Motor neuron (in vitro differentiated cells): ENCODE measurements around the gene MSL3B.

ENCODE experiments used
- ATAC-seq, 8 experiments: fragments of 200-7000 bp; cut with Tn5 transposase; replicated peaks in 6 of 8; 2 replicates each; pipeline ENCODE4 v1.8.0; 2021; ENCODE audit warnings: mild to moderate bottlenecking in 8 of 8, moderate library complexity in 8 of 8
- H3K27ac ChIP-seq, 2 donors: fragments of 250-450 bp; sonication (Bioruptor Pico); 2 replicates each; pipeline ENCODE4 v1.9.0; 2021; ENCODE audit warnings: antibody characterized with exemption in 2 of 2, mild to moderate bottlenecking in 2 of 2, moderate library complexity in 1 of 2
- H3K4me1 ChIP-seq, 2 donors: fragments of 250-450 bp; sonication (Bioruptor Pico); replicated peaks in 1 of 2; 2 replicates each; pipeline ENCODE4 v1.6.1; 2021; ENCODE audit warnings: antibody characterized with exemption in 2 of 2, mild to moderate bottlenecking in 2 of 2, moderate library complexity in 1 of 2
- H3K4me3 ChIP-seq, 5 donors: fragments of 250-450 bp; sonication (Bioruptor Pico); 2 replicates each; pipeline ENCODE4 v1.9.0; 2021; ENCODE audit warnings: antibody characterized with exemption in 5 of 5, mild to moderate bottlenecking in 5 of 5, moderate library complexity in 4 of 5
- WGBS, 10 experiments: fragments of 450-650 bp; shearing (Covaris generic); methylation state at CpG; one replicate each; pipeline ENCODE4 v1.0.0; 2022; 5-methylcytosine and 5-hydroxymethylcytosine counted together
- in situ Hi-C, 9 experiments: fragments of 400-800 bp; cut with MboI; loops; one replicate each; pipeline ENCODE4 v1.15.0; 2021; ENCODE audit warnings: low sequenced_read_pairs in 9 of 9, low pct_unique_long_range_greater_than_20kb in 2 of 9; ENCODE audit not compliant: unreplicated experiment in 9 of 9

MSL3B gene

DNA sequence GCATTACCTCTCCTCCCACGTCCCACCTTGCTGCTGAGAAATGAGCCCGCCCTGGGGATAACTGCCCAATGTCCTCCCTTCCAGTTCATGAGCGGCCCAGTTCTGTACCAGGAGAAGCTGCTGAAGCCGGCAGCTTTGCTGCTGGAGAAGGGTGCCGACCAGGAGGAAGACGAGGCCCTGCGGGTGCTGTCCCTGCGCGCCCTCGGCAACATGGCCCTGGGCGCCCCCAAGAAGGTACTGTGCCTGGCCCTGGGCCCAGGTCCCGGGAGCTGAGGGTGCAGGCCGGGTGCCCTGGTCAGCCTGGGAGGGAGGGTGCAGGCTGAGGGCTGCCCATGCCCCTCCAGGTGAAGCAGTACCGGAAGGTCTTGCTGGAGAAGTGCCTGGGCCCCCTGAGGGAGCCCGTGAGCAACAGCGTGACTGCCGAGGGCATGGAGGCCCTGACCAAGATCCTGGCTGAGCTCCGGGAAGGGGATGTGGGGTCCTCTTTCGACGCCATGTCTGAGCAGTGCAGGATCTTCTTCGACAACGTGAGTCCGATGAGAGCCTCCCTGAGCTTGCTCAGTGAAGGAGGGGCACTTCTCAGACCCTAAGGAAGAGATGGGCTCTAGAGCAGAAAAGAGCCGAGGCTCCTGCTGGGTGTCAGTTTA lies 39.5 kb downstream of the MSL3B start:
- in situ Hi-C loops, result no loop called here
- 50 to 100% (median 73%) methylated on average over 1 to 15 of the region's 24 CpGs; no CpG with 5 or more reads in 2 of the 10 experiments for WGBS, 10 experiments
- Histone ChIP-seq H3K27ac (no peak overlapping the region), H3K4me3 (no peak overlapping the region), H3K4me1 (peaks cover 0 to 6% of the 10 kb centered on the region in 2 donors)
- ATAC-seq, result no peak

DNA sequence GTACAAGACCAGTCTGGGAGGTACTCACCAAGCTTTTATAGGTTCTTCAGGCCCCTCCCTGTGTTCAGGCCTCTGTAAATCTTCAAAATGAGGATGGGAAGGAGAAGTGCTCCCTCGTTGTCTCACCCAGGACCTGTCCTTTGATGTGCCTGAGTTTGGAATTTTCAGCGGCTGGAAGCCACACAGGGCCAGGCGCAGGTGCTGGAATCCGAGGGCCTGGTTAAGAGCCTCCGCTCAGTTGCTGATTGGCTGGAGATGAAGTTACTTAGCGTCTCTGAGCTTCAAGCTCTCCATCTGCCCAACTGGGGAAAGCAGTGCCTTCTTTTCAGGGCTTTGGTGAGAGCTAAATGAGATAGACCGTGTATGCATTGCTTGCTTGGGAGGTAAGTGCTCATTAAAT lies 43.8 kb downstream of the MSL3B start:
- WGBS, 10 experiments, result 55 to 100% (median 75%) methylated on average over 1 to 7 of the region's 7 CpGs; no CpG with 5 or more reads in 1 of the 10 experiments
- ATAC-seq, result no peak
- no peaks in the 10 kb centered on the region for H3K4me1 ChIP-seq
- H3K27ac ChIP-seq, result no peak overlapping the region
- H3K4me3 ChIP-seq, result no peak overlapping the region
- in situ Hi-C loops, result no loop called here

DNA sequence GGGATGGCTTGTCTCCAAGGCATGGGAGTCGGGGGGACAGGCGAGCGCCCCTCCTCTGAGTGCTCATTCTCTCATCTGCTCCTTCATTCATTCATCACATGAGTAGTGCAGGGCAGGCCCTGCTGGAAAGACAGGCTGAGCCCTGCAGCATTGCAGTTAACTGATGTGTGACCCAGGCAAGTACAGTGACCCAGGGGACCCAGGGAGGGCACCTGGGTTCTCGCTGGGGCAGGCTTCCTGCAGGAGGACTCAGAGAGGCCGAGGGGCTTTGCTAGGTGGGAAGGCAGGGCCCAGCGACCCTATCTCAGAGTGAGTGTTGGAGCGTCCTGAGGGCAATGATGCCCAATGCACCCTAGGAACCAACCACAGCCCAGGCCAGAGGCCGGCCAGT lies 44.5 kb downstream of the MSL3B start:
- no peak for ATAC-seq
- in situ Hi-C loops, result no loop called here
- H3K4me3 ChIP-seq, result no peak overlapping the region
- no peak overlapping the region for H3K27ac ChIP-seq
- no peaks in the 10 kb centered on the region for H3K4me1 ChIP-seq
- 63 to 100% (median 90%) methylated on average over 1 to 4 of the region's 8 CpGs; no CpG with 5 or more reads in 1 of the 10 experiments for WGBS, 10 experiments

DNA sequence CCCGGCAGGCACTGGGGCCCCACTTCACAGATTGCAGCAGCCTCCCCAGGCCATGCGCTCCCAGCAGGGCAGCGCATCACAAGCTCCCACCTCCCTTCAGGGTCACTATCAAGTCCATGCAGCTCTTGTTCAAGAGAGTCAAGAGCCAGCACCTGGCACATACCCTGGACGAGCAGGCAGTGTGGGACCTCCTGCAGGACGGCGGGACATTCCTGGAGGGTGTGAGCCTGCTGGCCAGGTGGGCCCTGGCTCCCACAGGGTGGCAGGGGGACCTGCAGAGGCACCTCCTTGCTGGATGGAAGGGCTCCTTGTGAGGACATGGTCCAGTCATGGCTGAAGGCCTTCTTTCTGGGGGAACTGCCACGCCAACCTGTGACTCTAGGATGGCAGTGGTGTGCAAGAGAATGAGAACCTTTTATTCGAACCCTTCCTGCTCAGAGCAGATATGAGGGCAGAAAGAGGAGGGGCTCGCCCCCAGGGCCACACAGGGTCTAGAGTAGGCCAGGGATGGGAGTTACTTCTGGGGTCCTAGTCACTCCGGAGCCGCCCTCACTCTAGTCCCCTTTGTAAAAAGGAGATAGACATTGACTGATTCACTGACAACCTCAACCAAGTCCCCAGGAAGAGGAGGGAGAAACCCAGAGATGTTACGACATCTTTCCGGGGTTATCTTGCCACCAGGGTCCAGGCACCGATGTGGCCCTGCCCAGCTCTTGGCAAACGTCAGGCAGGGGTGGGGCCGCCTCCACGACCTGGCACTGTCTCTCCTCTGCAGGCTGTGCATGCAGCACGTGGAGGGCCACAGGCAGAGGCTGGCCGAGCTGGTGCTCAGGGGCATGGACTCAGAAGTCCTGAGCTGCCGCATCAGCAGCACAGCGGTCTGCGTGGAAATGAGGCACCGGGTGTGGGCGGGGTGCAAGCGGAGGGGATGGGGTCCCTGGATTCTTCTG lies 45.1 kb downstream of the MSL3B start:
- Histone ChIP-seq H3K4me3 (no peak overlapping the region), H3K27ac (no peak overlapping the region), H3K4me1 (no peaks in the 10 kb centered on the region)
- WGBS, 10 experiments, result 67 to 100% (median 95%) methylated on average over 1 to 7 of the region's 25 CpGs; no CpG with 5 or more reads in 4 of the 10 experiments
- ATAC-seq, result no peak
- in situ Hi-C loops, result no loop called here

DNA sequence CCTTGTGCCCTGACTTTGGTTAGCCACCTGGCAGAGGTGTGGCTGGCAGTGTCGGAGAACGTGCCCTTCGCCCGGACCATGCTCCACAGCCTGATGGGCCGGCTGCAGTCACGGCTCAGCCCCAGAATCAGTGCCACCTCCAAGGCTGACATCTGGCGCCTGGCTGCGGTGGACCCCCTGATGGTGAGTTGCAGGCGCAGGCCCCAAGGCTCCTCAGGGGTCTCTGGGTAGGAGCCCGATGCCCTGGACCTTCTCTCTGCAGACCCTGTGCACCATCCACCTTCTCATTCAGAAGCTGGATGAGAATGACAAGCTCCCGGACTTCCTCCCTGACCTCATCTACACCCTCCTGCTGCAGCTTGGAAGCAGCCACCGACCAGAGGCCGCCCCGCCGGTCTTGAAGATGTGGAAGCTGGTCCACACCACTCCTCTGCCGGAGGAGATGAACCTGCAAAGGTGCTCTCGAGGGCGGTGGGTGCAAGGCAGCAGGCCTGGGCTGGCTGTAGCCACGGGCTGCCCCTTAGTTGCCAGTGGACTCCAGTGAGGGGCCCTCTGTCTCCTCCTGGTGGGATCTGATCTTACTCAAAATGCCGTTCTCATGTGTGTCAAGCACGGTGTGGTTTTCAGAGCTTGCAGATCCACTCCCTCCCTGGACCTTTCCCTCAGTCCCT lies 46.0 kb downstream of the MSL3B start:
- Histone ChIP-seq H3K4me1 (no peaks in the 10 kb centered on the region), H3K27ac (no peak overlapping the region), H3K4me3 (no peak overlapping the region)
- no peak for ATAC-seq
- WGBS, 10 experiments, result 63 to 100% (median 92%) methylated on average over 1 to 3 of the region's 21 CpGs; no CpG with 5 or more reads in 5 of the 10 experiments
- in situ Hi-C loops, result no loop called here

DNA sequence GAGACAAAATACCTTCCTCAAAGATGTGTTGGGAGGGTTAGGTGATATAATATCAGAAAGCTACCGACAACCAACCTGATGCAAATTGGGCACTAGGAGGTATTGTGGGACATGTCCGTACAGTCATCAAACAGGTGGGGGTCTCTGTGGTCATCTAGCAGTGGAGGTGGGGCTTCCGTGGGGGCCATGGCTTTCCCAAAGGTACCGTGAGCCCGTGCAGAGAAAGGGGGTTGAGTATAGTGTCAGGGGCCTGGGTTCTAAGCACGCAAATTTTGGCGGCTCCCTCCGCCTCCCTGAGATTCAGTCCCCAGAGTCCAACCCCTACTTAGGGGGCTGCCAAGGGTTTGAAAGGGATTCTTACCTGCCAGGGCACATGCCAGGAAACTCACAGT lies 46.5 kb downstream of the MSL3B start:
- no peak overlapping the region for H3K27ac ChIP-seq

DNA sequence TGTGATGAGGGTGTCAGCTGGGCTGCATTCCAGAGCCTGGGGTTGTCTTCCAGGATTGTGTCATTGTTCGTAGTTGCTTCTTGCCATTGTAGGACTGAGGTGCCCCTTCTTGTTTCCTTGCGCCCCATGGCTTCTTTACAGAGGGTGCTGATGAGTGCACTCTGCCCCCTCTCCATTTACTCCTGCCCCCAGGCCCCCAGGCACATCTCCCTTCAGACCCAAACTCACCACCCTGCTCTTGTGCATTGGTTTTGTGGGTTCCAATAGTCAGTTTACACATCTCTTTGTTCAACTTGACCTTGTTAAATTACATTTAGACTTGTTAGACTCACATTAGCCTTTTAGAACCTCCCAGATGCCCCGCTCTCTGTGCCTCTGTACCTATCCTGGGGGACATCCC lies 47.0 kb downstream of the MSL3B start:
- no peak for ATAC-seq
- Histone ChIP-seq H3K4me1 (peaks cover 0 to 6% of the 10 kb centered on the region in 2 donors), H3K27ac (no peak overlapping the region), H3K4me3 (no peak overlapping the region)
- 80 to 100% (median 100%) methylated on average over 1 of the region's 3 CpGs; no CpG with 5 or more reads in 7 of the 10 experiments for WGBS, 10 experiments
- in situ Hi-C loops, result no loop called here

More for the DNA sequence above, 46.5 kb downstream of the MSL3B start:
- no peak for ATAC-seq
- Histone ChIP-seq H3K4me1 (peaks cover 0 to 2% of the 10 kb centered on the region in 2 donors), H3K4me3 (no peak overlapping the region)
- 60 to 89% (median 82%) methylated on average over 1 to 7 of the region's 8 CpGs; no CpG with 5 or more reads in 7 of the 10 experiments for WGBS, 10 experiments
- in situ Hi-C loops, result no loop called here

DNA sequence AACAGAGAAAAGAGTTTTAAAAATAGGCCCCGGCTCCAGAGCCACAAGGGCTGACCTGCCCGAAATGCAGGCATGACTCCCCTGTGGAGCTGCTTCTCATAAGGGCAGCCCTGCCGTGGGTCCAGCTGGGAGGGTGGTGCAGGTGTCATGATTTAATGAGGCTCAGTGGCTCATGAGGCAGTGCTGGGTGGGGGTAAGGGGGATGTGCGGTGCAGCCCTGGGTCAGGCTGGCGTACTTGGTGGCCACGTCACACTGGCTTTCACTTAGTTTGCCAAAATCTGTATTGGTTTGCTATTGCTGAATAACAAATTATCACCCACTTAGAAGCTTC lies 47.4 kb downstream of the MSL3B start:
- H3K4me1 ChIP-seq, result peaks cover 0 to 6% of the 10 kb centered on the region in 2 donors

DNA sequence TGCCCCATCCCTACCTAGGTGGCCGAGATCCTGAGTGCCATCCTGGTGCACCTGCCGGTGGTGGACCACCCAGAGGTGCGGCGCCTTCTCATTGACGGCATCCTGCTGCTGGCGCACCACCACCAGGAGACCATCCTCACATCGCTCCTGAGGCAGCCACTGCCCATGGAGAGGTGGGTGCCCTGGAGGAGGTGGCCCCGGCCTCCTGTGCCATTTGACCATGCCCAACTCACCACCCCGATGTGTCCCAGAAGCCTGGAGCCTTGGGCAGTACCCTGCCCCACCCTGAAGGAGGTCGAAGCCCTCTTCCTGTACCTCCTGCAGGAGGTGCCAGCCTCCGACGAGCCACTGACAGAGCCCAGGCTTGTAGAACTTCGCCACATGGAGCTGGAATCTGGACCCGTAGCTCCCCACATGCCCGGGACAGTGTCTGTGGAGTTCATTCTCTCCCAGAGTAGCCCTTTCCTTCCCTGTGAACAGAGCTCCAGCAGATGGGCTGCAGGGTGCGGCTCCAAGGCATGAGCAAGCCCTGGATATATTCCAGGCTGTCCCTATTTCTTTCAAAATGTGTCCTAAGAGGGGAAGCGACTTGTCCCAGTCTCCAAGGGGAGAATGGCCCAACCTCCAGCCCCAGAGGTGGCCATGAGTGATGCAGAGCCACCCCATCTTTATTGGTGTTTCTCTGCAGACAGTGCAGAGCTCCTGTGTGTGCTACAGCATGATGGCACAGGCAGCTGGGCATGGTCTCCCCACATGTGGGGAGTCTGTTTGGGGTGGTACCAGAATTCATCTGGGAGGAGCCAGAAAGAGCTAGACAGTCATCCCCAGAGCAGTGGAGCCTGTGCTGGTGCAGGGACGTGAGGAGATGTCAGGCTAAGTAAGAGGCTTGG lies 48.1 kb downstream of the MSL3B start:
- WGBS, 10 experiments, result 0 to 50% (median 15%) methylated on average over 1 to 3 of the region's 18 CpGs; no CpG with 5 or more reads in 6 of the 10 experiments
- Histone ChIP-seq H3K4me3 (no peak overlapping the region), H3K27ac (no peak overlapping the region), H3K4me1 (peaks cover 0 to 6% of the 10 kb centered on the region in 2 donors)
- ATAC-seq, result peak in 3 of 8 experiments; percentile 44 to 83 (median 72)
- in situ Hi-C loops, result no loop called here

More for the DNA sequence above, 47.4 kb downstream of the MSL3B start:
- WGBS, 10 experiments, result 76 to 80% (median 80%) methylated on average over 1 to 4 of the region's 6 CpGs; no CpG with 5 or more reads in 7 of the 10 experiments
- ATAC-seq, result no peak
- in situ Hi-C loops, result no loop called here
- Histone ChIP-seq H3K4me3 (no peak overlapping the region), H3K27ac (no peak overlapping the region)

DNA sequence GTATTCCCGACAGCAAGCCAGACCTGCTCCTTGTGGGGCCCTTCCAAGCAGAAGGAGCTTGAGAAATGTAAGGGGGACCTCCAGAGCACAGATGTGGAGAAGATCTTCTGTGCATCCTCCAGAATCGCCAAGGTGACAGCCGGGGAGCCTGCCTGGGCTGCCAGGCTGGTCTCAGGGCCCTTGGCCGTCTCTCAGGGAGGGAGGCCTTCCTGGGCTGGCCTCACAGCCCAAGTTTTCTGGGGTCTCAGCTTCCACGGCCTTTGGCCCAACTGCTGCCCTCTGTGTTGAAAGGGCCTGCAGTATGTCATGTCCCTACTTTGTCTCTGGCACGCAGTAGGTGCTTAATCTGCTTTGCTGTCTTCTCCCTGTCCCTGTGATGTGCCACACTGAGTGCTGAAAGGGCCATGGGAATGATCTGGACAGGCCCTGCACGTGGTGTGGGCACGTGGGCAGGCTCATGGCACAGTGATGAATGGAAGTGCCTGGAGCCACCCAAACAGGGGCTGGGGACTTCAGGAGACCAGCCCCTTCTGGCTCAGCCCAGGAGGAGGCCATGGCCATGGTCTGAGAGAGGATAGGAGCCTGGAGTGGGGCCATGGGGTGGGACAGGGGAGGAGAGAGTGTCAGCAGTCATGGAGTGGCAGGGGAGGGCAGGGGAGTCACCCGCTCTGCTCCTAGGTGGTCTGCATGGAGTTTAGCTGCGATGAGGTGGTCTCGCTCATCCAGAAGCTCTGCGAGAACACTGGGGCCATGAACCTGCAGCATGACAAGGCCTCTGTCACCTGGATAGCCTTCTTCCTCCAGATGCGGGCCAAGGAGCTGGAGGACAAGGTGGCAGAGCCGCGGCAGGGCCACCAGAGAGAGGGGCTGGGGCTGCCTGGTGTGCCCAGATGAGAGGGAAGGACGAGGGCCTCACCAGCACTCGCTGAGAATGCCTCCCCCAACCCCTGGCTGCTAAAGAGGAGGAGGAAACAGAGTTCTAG lies 49.3 kb downstream of the MSL3B start:
- no peak for ATAC-seq
- 25 to 100% (median 60%) methylated on average over 1 to 3 of the region's 17 CpGs; no CpG with 5 or more reads in 3 of the 10 experiments for WGBS, 10 experiments
- Histone ChIP-seq H3K27ac (no peak overlapping the region), H3K4me3 (no peak overlapping the region), H3K4me1 (peaks cover 0 to 6% of the 10 kb centered on the region in 2 donors)
- in situ Hi-C loops, result no loop called here

DNA sequence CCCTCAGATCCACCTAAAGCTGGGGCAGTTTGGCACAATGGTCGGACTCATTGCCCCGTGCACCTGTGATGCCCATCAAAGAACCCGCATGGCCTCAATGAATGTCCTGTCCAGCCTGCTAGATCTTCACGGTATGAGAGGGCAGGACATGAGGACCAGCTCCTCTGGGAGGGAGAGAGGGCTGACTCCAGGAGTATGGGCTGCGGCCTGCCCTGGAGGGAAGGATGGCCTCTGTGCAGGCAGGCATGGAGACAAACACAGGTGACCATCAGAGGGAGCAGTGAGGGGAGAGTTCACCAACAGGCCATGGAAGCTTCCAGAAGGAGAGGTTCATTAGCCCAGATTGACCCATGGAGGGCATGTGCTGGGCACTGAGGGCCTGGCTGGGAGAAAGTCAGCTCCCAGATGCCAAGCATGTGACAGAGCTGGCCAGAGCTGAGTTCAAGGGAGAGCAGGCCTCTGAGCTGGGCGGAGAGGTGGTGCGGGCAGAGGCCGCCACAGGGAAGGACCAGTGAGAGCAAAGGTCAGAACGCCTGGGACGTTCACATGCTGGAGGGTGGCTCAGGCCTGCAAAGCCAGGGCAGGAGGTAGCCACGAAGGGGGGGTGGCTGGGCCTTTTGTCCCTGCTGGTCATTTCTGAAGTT lies 50.1 kb downstream of the MSL3B start:
- Histone ChIP-seq H3K27ac (no peak overlapping the region), H3K4me3 (no peak overlapping the region), H3K4me1 (peaks cover 0 to 6% of the 10 kb centered on the region in 2 donors)
- in situ Hi-C loops, result no loop called here
- WGBS, 10 experiments, result 17 to 100% (median 81%) methylated on average over 1 to 7 of the region's 11 CpGs; no CpG with 5 or more reads in 4 of the 10 experiments
- no peak for ATAC-seq
